Tibial nerve (tissue), 3 donors: ENCODE measurements around the gene IDH3A.

Experiments used
- CTCF ChIP-seq, 5 experiments: fragments of 200-600 bp in 3 of 5; fragments of 450-650 bp in 2 of 5; sonication (generic) in 3 of 5; IDR thresholded peaks; one replicate each; pipeline ENCODE4 v1.5.1; 2016 to 2019; ENCODE audit warnings: antibody characterized with exemption in 5 of 5, mild to moderate bottlenecking in 3 of 5, moderate library complexity in 2 of 5
- POLR2A ChIP-seq, 2 donors: fragments of 450-650 bp; IDR thresholded peaks; one replicate each; pipeline ENCODE4 v1.6.1; 2017; ENCODE audit warnings: antibody characterized with exemption in 2 of 2, mild to moderate bottlenecking in 2 of 2, moderate library complexity in 2 of 2

GRCh38 chr15:78102741-78103140 is 46.4 kb upstream of the IDH3A start:
- TF ChIP-seq POLR2A (IDR thresholded peaks at IDR 0.05), result no peak
- TF ChIP-seq CTCF (IDR thresholded peaks at IDR 0.05), result no peak
